Suppressor macrophage (primary cell): Measurements from ENCODE around the gene PRKAG2.

Experiments used
- DNase-seq, 4 experiments: peaks; one replicate each; pipeline ENCODE4 v3.0.0-alpha.2; 2020 to 2022

The PRKAG2 gene

DNA sequence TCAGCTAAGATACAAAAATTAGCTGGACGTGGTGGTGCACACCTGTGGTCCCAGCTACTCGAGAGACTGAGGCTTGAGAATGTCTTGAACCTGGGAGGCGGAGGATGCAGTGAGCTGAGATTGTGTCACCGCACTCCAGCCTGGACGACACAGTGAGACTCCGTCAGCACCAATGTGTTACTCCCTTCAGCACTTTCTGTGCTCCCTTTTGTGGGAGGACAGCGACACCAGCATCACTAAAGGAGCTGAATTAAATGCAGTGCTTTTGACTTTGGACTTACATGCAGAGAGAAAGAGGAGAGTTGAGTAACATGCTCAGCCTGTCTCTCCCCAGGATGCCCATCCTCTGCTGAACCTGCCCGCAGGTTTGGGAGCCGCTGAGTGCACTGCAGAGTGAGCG, 265.0 kb downstream of the PRKAG2 start:
- no peak for DNase-seq

GRCh38 chr7:151611041-151611440, 265.9 kb downstream of the PRKAG2 start:
- DNase-seq = peak in 3 of 4 experiments; percentile 33 to 40 (median 36)

GRCh38 chr7:151608031-151608551, 268.8 kb downstream of the PRKAG2 start:
- DNase-seq = no peak

- DNase-seq = no peak
Measured at GRCh38 chr7:151607464-151607867, 269.4 kb downstream of the PRKAG2 start.

DNA sequence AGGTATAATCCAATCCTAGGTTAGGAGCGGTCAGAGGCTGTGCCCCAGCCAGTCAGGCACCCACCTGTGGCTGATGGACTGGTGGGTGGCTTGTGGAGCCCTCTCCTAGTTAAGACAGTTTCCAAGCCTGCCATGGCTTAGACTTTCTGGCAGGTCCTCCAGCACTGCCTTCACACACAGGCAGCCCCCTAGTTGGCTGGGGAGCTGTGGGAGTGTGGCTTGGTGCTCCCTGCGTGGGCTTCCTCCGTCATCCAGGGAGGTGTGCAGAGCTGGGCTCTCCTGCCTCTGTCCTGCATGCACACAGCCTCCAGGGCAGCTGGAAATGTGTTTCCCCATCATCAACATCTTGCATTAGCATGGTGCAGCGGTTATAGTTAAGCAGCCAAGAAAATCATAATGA, 273.0 kb downstream of the PRKAG2 start:
- DNase-seq = no peak

DNA sequence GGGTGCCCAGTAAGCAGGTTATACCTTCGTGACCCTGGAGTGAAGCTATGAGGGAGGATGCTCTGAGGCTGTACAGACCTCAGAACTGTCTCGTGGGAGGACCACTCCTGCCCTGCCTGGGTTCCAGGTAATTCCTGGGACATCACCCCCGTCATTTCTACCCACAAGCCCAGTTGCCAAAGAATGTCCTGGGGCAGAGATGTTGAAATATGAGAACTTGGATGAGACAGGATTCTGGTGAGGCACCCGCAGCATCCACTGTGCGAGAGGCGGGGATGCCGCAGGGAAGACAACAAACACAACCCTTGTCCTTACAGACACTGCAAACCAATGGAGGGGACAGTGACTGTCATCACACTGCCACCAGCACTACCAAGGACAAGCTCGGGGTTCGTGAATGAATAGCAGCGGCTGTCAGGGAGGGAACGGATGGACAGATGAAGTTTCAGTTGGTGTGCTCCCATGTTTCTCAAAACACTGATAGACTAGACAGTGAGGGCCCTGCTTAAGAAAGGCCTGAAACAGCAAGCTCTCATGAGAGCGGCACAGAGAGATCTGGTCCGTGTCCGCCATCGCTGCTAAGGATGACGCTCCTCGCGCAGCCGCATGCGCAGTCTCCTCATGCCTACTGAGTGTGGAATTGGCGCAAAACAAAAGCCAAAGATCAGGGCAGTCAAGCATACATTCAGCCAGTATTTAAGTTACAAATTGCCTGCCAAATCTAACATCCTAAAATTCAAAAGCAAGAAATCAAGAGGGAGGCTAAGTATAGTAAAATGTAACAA, 275.2 kb downstream of the PRKAG2 start:
- DNase-seq = no peak

DNA sequence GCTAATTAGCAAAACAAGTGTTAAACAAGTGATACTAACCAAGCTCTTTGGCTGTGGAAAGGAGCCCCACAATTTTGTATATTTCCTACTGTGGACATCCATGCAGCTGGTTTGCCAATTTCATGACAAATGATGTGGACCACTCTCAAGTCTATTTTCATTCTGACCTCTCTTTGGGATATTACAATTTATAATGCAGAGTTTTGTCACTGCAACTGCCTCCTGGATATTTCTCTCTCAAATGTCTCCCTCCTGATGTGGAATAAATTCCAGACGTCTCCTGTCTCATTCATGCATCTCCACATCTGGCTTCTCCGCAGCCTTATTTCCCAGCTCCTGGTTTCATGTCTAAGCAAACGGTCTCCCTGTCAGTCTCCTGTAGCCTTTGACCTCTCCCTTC, 276.6 kb downstream of the PRKAG2 start:
- no peak for DNase-seq

- DNase-seq = no peak
Measured at GRCh38 chr7:151599401-151600227, 277.3 kb downstream of the PRKAG2 start.

DNA sequence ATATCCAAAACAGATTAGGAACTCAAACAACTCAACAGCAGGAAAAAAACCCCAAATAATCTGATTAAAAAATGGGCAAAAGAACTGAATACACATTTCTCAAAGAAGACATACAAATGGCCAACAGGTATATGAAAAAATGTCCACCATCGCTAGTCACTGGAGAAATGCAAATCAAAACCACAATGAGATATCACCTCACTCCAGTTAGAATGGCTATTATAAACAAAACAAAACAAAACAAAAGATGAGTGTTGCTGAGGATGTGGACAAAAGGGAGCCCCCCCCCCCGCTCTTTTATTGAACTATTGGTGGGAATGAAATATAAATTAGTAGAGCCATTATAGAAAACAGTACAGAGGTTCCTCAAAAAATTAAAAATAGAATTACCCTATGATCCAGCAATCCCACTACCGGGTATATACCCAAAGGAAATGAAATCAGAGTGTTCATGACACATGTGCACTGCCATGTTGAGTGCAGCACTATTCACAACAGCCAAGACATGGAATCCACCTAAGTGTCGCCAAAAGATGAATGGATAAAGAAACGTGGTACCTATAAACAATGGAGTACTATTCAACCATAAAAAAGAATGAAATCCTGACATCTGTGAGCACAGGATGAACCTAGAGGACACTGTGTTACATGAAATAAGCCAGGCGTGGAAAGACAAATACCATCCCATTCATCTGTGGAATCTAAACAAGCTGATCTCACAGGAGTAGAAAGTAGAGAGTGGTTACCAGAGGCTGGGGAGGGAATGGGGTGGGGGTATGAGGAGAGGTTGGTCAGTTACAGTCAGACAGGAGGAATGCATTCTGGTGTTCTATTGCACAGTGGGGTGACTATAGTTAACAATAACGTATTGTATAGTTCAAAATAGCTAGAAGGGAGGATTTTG, 279.1 kb downstream of the PRKAG2 start:
- peak in 1 of 4 experiments; percentile 27 for DNase-seq

- peak in 2 of 4 experiments; percentile 24 to 31 for DNase-seq
Measured at GRCh38 chr7:151595702-151596350, 281.1 kb downstream of the PRKAG2 start.

DNA sequence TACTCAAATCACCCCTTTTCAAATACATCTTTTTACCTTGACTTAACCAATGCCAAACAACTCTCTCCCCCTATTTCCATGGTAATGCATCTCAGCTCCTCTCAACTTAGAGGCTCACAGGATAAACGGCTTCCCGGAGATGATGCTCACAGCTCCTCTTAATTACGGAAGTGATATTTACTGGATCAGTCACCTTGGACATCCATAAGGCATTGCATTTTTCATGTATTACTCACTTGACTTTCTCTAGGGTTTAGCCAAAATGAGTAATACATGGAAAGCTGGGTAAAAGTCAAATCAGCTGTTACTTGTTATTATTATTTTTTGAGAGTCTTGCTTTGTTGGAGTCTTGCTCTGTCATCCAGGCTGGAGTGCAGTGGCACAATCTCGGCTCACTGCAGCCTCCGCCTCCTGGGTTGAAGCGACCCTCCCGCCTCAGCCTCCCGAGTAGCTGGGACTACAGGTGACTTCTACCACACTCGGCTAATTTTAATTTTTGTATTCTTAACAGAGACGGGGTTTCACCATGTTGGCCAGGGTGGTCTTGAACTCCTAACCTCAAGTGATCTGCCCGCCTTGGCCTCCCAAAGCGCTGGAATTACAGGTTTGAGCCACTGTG, 283.9 kb downstream of the PRKAG2 start:
- no peak for DNase-seq

DNA sequence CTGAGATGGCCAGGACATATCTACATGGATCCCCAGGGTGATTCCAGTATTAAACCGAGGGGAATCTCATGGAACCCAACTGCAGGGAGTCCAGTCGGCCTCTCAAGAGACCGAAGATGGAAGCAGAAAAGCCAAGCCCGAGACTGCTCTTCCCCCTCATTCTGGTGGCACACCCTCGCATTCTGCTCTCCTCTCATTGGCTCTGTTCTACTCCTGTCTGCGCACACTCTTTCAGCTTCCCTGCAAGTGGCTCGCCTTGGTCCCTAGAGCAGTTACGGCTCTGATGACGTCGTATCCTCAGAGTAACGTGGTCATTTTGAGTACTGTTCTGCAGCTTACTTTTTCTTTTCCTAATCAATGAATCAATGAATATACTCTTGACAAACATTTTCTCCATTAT, 284.6 kb downstream of the PRKAG2 start:
- no peak for DNase-seq

GRCh38 chr7:151591866-151592265, 285.0 kb downstream of the PRKAG2 start:
- no peak for DNase-seq

- no peak for DNase-seq
Measured at GRCh38 chr7:151590850-151591771, 285.8 kb downstream of the PRKAG2 start.

DNA sequence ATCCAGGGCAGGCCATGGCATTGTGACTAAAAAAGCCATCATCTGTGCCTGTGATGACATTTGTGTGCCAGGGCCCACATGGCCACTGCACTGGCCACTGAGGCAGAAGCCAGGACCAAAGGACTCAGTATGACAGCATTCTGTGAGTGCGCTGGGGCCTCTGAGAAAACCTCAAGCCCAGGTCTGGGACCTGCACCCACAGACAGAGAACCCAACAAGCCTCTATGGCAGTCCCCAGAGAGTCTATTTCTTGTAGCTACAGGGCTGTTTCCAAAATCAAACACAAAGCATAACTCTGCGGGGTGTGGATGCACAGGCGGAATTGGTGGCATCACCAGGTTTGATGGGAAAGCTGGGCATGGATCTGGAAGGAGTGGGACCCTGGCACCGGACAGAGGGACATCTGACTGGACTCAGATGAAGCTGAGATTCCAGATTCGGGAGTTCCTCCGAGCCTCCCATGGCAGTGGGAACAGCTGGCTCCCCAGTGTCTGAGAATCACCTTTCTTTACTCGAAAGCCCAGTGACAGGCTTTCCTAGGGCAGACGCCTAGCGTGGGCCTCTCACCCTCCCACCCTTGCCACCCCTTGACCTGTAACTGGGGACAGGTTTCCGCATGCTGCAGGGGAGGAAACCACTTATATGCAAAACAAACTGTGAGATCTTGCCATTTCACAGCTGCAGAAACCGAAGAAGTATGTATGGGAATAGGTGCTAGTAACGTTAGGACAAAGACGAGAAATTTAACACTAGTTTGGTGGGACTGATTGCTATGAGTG, 286.7 kb downstream of the PRKAG2 start:
- DNase-seq = no peak

DNA sequence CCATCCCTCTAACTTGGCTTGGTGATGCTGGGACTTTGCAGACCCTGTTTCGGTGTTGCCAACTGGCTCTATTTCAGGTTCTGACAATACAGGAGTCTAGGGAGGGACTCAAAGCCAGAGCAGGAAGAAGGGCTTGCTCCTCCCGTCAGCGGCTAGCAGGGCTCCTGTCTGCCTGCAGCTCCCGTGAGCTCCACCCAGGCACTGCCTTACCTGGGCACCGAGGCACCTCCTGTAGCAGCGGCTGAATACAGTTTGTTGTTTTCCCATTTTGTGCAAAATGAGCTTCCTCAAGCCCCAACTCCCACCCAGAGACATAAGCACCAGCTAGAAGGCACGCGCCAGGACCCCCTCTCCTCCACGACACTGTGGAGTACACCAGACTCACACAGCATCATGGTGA, 287.9 kb downstream of the PRKAG2 start:
- no peak for DNase-seq

- DNase-seq = no peak
Measured at GRCh38 chr7:151586531-151587260, 290.2 kb downstream of the PRKAG2 start.

- no peak for DNase-seq
Measured at GRCh38 chr7:151585744-151586393, 291.0 kb downstream of the PRKAG2 start.
